Body of pancreas (tissue), 4 donors: ENCODE measurements around the gene TPBG.
"Not testable (repeated sequence)": the region's sequence is repeated elsewhere in the genome, so short reads cannot be mapped to it uniquely, and the experiment has no call there.

Source experiments
- POLR2A ChIP-seq, 3 donors: fragments of 450-650 bp; IDR thresholded peaks; one replicate each; pipeline ENCODE4 v1.6.1; 2016; ENCODE audit warnings: antibody characterized with exemption in 3 of 3, mild to moderate bottlenecking in 2 of 3
- TF ChIP-seq, protein P1 (sequence below), 7 experiments: fragments of 450-650 bp in 4 of 7; fragments of 200-600 bp in 3 of 7; sonication (generic) in 3 of 7; IDR thresholded peaks; one replicate each; pipeline ENCODE4 v1.5.1; 2016 to 2019; ENCODE audit warnings: antibody characterized with exemption in 7 of 7

- TF ChIP-seq, protein P1, sequence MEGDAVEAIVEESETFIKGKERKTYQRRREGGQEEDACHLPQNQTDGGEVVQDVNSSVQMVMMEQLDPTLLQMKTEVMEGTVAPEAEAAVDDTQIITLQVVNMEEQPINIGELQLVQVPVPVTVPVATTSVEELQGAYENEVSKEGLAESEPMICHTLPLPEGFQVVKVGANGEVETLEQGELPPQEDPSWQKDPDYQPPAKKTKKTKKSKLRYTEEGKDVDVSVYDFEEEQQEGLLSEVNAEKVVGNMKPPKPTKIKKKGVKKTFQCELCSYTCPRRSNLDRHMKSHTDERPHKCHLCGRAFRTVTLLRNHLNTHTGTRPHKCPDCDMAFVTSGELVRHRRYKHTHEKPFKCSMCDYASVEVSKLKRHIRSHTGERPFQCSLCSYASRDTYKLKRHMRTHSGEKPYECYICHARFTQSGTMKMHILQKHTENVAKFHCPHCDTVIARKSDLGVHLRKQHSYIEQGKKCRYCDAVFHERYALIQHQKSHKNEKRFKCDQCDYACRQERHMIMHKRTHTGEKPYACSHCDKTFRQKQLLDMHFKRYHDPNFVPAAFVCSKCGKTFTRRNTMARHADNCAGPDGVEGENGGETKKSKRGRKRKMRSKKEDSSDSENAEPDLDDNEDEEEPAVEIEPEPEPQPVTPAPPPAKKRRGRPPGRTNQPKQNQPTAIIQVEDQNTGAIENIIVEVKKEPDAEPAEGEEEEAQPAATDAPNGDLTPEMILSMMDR (IDR thresholded peaks at IDR 0.05), result not testable (repeated sequence)
- not testable (repeated sequence) for TF ChIP-seq POLR2A (IDR thresholded peaks at IDR 0.05)
These were observed 31.2 kb downstream of the TPBG start for GRCh38 chr6:82394770-82395169.
